Activated CD4-positive, alpha-beta T cell treated with anti-CD3 and anti-CD28 coated beads for 1 hour (primary cell): Measurements from ENCODE around the gene RXRG.

Source experiments
- DNase-seq: peaks from one replicate; pipeline ENCODE4 v3.0.0-alpha.2; 2020

Gene RXRG

GRCh38 chr1:165356876-165357275 lies 88.0 kb downstream of the RXRG start:
- no peak for DNase-seq

GRCh38 chr1:165355977-165356811 lies 88.7 kb downstream of the RXRG start, which contains the start of gene LMX1A:
Gene LMX1A (minus strand): TSS chr1:165356715. CDS start chr1:165355559, 1,156 bp downstream.
- DNase-seq, result no peak

GRCh38 chr1:165355139-165355976 lies 89.6 kb downstream of the RXRG start:
- DNase-seq, result no peak

- DNase-seq, result no peak
These were observed 90.2 kb downstream of the RXRG start for GRCh38 chr1:165354739-165355138.

- no peak for DNase-seq
These were observed 90.9 kb downstream of the RXRG start for GRCh38 chr1:165353731-165354671.

GRCh38 chr1:165352442-165353293 lies 92.3 kb downstream of the RXRG start:
- no peak for DNase-seq

GRCh38 chr1:165351863-165352441 lies 93.0 kb downstream of the RXRG start:
- DNase-seq, result no peak
